GM19438 (cell line): ENCODE measurements around the gene MRPL42.

ENCODE experiments used
- ATAC-seq: cut with Tn5 transposase; IDR thresholded peaks from one replicate; pipeline ENCODE4 v1.9.1; 2021; ENCODE audit warnings: low read depth; ENCODE audit not compliant: unreplicated experiment

The MRPL42 gene

DNA sequence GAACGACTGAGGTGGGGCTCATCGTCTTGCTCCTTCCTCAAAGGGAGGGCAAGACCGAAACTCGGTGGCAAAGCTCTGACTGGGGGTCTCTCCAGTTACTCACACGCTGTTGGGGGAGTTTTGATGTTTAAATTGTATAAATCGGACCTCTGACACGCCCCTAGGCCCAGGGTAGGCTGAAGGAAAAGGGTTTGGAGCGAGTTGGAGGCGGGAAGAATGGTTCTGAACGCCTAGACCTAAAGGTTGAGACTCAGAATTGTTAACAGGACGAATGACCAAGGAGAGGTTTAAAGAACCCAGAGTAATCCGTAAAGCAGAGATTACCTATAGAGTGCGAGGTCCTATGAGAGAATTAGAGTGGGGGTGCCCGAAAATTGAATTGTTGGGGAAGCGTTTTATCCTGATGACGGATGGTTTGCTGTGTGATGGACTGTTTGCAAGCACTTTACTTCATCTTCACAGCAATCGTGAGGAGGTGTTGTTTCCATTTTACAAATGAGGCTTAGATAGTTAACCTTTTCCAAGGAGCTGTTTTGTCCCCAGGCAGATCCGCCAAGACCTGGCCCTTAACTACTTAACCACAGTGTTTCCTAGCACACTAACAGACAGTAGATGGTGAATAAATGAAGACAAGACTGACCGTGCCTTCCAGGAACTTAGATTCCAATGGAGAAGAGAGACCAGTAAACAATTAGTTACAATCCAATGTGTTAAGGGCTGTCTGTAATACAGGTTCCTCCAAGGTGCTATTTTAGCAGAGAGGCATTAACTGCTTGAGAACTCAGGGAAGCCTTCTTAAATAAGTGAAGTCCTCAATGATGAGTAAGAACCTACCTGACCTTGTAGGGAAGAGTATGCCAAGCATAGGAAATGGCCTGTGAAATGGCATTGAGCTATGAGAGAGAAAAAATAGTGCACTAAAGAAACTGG is 24.6 kb upstream of the MRPL42 start:
- ATAC-seq = no peak

DNA sequence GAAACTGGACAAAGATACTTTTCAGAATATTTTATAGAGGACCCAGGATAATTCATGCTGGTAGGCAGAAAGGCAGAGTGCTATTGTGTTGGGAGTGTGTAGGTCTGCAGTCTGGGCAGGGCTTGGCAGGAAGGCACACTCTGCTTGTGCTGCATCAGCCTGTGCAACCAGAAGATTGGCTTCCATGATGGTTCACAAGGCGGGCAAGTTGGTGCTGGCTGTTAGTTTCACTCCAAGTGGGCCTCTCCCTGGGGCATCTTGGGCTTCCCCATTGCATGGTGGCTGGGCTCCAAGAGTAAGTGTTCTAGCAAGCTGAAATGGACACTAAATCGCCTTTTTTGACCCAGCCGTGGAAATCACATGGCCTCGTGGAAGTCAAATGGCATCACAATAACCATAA is 23.7 kb upstream of the MRPL42 start:
- no peak for ATAC-seq

DNA sequence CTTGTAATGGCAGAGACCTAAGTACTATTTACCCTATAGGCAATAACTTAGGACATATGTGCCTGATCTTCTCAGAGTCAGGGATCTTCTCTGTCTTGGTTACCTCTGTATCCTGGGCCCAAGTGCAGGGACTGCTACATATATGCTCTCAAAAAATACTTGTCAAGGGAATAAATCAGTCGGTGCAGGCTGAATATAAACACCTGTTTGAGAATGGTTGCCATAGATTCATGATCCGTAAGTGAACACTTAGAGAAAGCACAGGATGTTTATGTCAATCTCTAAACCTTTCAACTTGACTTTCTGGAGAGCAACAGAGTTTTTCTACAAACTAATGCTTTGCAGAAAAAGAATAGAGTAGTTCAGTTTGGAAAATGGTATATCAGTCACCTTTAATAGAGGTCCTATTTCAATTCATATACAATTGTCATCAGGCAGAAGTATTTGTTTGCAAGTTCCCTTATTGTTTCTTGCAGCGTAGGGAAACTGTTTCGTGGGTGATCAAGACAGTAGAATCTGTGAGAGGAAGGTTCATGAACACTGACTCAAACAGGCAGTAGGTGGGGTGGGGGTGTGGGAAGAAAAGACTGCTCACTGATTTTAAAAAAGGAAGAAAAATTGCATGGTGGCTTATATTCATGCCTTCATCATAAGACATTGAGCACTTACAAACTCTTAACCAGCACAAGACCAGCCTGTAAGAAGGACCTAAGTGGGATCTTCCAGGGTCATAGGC is 19.6 kb upstream of the MRPL42 start:
- ATAC-seq = no peak

DNA sequence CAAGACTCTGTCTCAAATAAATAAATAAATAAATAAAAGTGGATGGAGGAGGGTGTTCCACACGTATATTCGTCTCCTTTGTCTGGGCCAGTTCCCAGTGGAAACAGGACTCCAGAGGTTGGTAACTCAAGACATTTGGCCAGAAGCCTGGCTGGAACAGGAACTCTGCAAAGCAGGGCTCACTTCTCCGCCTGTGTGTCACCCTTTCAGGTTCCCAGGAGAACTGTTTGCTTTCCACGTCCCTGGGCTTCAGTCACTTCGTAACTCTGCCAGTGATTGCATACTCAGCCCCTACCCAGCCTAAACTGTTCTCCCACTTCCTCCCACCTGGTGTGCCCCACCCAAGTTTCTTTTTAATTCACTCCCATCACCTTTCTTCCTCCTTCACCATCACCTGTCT is 18.5 kb upstream of the MRPL42 start:
- ATAC-seq = no peak

DNA sequence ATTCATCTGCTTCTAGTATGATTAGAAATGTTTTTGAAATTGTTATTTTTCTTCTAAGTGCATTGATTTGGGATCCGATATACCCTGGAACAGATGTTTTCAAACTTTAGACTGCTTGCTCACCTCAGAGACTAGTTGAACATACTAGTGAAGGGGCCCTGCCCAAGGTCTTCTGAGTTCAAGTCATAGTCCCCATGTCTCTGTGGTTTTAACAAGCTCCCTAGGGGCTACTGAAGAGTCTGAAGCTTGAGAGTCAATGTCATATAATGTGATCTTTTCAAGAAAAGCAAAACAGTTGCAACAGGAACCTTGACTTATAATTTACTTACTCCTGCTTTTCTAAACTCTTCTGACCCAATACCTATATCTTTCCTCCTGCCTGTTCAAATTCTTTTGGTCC is 18.0 kb upstream of the MRPL42 start:
- peak; percentile 78 for ATAC-seq

DNA sequence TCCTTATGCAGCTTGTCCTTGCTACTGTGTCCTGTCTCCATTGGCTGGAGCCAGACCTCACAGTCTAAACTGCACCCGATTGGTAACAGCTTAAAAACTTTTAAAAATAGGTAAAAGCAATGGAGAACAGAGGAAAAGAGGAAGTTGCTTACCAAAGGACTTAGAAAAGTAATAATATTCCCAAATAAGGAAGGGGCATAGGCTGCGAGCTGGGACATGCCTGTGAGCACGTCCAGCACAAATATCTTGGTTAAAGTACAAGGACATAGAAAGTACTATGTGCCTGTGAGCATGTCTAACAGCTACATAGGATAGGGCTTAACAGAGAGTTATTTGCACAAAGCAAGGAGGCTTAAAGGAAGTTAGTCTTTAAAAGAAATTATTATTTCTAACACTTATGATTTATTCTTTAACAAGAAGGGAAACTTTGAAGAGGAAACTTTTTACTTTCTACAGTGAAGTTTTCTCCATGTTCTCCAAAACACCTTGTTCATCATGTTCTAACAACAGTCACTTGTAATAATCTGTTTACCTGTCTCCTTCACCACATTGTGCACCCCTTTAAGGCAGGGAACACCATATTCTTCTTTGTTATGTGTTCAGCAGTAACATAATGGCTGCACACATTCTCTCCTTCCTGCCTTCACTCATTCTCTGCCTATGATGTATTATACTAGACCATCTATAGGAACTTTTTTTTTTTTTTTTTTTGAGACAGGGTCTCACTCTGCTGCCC is 15.7 kb upstream of the MRPL42 start:
- no peak for ATAC-seq

DNA sequence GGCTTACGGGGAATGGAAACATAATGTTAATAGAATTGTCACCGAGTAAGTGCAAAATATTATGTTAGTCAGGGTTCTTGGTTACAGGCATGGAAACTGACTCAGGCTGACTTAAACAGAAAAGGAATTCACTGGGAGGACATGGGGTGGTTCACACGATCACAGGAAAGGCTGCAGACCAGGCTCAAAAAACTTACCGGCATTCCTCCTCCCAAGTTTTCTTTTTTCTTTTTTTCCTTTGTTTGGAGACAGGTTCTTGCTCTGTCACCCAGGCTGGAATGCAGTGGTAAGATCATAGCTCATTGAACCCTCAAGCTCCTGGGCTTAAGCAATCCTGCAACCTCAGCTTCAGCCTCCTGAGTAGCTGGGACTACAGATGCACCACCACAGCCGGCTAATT is 13.7 kb upstream of the MRPL42 start:
- no peak for ATAC-seq

DNA sequence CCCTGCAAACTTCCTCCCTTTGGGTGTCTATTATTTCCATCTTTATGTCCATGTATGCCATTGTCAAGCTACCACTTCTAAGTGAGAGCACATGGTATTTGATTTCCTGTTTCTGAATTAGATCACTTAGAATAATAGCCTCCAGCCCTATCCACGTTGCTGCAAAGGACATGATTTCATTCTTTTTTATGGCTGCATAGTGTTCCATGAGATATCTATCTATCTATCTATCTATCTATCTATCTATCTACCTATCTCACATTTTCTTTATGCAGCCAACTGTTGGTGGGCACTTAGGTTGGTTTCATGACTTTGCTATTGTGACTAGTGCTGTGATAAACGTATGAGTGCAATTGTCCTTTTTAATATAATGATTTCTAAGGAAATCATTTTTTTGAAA is 11.2 kb upstream of the MRPL42 start:
- ATAC-seq = no peak

DNA sequence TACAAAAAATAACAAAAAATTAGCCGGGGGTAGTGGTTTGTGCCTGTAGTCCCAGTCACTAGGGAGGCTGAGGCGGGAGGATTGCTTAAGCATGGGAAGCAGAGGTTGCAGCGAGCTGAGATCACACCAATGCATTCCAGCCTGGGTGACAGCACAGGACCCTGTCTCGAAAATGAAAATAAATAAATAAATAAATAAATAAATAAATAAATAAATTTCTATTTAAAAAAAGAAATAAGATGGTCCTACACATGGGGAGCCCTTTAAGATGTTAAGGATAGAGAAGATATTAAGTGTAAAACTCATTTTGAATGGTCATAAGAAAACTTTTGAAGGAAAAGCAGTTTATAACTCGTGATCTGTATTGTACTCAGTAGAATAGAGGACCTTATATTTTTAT is 8.2 kb upstream of the MRPL42 start:
- no peak for ATAC-seq

DNA sequence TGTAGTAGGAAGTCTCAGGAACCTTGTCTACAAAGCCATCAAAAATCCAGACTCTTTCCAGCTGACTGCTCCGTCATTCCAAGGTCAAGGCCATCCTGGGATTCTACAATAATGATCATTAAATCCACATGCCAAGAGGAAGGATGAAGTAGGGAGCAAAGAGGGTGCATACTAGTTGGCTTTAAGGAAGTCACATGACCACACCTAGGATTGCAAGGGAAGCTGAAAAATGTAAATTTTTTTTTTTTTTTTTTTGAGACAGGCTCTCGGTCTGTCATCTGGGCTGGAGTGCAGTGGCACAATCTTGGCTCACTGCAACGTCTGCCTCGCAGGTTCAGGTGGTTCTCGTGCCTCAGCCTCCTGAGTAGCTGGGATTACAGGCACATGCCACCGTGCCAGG is 7.3 kb upstream of the MRPL42 start:
- no peak for ATAC-seq

DNA sequence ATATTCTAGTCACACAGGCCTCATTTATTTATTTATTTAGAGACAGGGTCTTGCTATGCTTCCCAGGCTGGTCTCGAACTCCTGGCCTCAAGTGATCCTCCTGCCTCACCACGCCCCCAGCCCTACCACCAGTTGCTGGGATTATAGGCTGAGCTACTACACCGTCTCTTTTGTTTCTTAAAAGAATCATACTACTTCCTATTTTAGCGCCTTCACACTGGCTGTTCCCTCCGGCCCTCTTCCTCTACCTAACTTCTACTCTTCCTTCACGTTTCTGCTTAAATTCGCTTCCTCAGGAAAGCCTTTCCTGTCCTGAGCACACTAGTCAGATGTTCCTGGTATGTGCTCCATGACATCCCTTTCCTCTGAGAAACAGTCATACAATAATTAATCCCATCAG is 6.4 kb upstream of the MRPL42 start:
- ATAC-seq = no peak

DNA sequence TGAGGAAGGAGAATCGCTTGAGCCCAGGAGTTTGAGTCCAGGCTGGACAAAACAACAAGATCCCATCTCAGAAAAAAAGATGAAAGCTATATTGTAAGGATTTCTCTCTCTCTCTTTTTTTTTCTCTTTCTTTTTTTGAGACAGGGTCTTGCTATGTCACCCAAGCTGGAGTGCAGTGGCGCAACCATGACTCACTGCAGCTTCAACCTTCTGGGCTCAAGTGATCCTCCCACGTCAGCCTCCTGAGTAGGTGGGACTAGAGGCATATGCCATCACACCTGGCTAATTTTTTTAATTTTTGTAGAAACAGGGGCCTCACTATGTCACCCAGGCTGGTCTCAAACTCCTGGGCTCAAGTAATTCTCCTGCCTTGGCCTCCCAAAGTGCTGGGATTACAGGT is 5.8 kb upstream of the MRPL42 start:
- ATAC-seq = no peak

DNA sequence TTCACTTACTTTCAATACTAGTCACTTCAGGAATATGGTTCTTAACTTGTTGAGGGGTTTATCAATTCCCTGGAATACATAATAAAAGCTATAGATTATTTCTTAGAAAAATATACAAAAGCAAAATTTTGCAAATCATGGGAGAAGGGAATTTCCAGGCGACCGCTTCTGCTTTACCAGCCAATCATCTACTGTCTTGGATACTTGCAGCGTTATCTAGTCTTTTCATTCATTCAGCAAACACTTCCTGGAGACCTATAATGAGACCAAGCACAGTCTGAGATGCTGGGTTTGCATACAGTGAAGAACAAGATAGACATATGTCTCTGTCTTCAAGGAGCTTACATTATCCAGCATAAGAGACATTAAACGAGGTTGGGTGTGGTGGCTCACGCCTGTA is 1.5 kb upstream of the MRPL42 start:
- ATAC-seq = no peak

DNA sequence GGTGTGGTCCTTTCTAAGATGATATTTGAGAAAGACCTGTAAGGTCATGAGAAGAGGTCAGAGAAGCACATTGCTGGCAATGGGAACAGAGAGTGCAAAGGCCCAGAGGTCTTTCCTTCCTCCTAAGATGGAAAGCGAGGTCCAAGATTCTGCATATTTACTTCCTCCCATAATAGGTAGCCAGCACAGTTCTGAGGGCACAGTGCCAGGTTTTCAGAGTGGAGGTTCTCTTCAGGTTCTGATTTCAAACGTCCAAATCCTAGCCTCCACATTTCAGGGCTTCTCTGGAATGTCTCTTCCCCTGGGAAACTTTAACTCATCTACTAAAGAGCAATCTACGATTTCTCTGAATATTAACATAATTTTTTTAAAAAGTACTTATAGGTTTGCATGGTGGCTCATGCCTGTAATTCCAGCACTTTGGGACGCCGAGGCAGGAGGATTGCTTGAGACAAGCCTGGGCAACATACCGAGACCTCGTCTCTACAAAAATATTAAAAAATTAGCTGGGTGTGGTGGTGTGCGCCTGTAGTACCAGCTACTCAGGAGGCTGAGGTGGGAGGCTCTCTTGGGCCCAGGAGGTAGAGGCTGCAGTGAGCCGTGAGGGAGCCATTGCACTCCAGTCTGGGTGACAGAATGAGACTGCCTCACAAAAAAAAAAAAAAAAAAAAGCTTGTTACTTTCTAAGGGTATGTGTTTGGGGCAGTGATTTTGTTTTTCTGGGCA is 526 bp upstream of the MRPL42 start:
- peak; percentile 13 for ATAC-seq

DNA sequence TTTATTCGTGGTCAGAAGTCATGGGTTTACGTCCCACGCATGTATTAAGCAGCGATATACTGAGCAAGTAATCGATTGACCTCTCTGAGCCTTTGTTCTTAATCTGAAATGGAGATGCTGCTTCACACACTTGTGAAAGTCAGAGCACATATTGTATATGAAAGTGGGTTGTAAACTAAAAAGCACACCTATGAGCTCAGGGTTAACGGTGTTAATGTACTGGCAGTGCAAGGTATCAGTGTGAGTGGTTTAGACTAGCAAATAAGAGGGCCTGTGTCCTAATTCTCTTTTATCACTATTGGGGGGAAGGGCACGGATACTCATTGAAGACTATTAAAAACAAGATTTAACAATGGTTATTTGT is 676 bp downstream of the MRPL42 start:
- peak; percentile 21 for ATAC-seq

DNA sequence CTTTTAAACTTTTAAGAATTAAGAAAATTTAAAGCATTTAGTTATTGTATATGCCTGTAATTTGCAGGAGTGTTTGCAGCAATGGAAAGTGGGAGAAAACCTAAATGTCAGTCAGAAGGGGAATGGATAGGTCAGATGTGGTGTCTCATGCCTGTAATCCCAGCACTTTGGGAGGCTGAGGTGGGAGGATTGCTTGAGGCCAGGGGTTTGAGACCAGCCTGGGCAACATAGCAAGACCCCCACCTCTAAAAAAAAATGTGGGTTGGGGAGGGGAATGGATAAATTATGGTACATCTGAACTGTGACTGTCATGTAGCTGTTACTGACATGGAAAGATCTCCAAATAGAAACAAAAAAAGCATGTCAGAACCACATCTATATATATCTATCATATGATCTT is 2.1 kb downstream of the MRPL42 start:
- ATAC-seq = no peak

DNA sequence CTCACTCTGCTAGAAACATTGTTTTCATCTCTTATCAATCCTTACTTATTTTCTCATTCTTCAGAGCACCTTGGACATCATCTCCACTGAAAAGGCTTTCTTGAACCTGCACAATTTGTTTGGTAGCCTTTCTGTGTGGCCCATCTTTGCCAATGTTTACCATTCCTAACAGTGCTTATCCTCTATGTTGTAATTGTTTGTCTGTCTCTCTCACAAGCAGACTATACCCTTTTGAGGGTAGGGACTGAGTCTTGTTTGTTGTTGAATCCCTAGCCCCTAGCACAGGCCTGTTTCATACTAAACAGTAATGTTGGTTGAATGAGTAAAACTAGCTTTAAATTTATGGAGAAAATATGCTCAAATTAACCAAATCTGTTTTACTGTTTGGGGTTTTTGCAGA is 9.2 kb downstream of the MRPL42 start:
- no peak for ATAC-seq

DNA sequence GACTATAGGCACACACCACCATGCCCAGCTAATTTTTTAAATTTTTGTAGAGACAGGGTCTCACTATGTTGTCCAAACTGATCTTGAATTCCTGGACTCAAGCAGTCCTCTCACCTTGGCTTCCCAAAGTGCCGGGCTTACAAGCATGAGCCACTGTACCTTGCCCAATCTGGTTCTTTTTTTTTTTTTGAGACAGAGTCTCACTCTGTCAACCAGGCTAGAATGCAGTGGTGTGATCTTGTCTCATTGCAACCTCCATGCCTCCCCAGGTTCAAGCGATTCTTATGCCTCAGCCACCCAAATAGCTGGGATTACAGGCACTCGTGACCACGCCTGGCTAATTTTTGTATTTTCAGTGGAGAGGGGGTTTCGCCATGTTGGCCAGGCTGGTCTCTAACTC is 15.4 kb downstream of the MRPL42 start:
- no peak for ATAC-seq

DNA sequence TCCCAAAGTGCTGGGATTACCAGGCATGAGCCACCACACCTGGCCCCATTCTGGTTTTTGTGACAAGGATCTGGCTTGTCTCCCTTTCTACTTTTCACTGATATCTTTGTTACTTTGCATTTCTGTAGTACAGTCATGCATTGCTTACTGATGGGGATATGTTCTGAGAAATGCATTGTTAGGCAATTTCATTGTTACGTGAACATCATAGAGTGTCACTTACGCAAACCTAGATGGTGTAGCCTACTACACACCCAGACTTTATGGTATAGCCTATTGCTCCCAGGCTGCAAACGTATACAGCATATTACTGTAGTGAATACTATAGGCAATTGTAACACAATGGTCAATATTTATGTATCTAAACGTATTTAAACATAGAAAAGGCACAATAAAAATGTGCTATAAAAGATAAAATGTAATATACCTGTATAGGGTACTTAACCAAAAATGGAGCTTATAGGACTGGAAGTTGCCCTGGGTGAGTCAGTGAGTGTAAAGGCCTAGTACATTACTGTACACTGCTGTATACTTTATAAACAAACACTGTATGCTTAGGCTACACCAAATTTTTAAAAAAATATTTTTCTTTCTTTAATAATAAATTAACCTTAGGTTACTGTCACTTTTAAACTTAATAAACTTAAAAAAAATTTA is 16.0 kb downstream of the MRPL42 start:
- ATAC-seq = no peak

DNA sequence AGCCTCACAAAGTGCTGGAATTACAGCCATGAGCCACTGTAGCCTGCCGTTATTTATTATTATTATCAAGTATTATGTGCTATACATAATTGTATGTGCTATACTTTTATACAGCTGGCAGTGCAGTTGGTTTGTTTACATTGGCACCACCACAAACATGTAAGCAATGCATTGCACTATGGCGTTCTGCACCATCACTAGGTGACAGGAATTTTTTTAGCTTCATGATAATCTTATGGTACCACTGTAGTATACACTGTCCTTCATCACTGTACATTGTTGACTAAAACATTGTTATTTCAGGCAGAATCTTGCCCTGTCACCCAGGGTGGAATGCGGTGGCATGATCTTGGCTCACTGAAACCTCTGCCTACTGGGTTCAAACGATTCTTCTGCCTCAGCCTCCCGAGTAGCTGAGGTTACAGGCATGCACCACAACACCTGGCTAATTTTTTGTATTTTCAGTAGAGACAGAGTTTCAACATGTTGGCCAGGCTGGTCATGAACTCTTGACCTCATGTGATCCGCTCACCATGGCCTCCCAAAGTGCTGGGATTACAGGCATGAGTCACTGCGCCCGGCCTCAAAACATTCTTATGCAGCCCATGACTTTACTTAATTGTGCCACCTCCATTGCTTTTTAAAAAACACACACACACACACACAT is 17.1 kb downstream of the MRPL42 start:
- ATAC-seq = no peak
